Activated naive CD4-positive, alpha-beta T cell treated with anti-CD3 and anti-CD28 coated beads, Interleukin-2, amount 50 U/mL, for 72 hours (primary cell): ENCODE data around the gene MPDU1. TPM values are rescaled to one million over a fixed set of nuclear protein-coding genes. Genes with fewer than 3 reads are reported as not detected.

Experiments used
- ATAC-seq, 2 donors: fragments of 150-1000 bp; cut with Tn5 transposase; 2 replicates each; pipeline ENCODE4 v1.10.0; 2021; ENCODE audit warnings: mild to moderate bottlenecking in 2 of 2, moderate library complexity in 2 of 2
- DNase-seq, 2 donors: peaks; one replicate each; pipeline ENCODE4 v3.0.0; 2021 to 2022; ENCODE audit warnings: low spot score in 2 of 2
- H3K27ac Mint-ChIP-seq, 2 donors: one replicate each; pipeline ENCODE4 v1.8.0; 2022; ENCODE audit warnings: mild to moderate bottlenecking in 2 of 2, mixed read lengths in 2 of 2
- H3K36me3 Mint-ChIP-seq, 2 donors: one replicate each; pipeline ENCODE4 v1.8.0; 2022; ENCODE audit warnings: mixed read lengths in 2 of 2
- H3K9me3 Mint-ChIP-seq, 2 donors: one replicate each; pipeline ENCODE4 v1.8.0; 2022; ENCODE audit warnings: mixed read lengths in 2 of 2
- total RNA-seq, 2 donors: library from RNA; stranded (reverse); gene quantifications; one replicate each; pipeline ENCODE4 v1.2.3, GENCODE V29; 2022

The MPDU1 gene
- total RNA-seq, 2 donors from 2014 or later = 52.1 to 60.6 TPM

GRCh38 chr17:7574176-7574953 lies 9.3 kb upstream of the MPDU1 start:
- H3K9me3 Mint-ChIP-seq = no peaks in the 10 kb centered on the region
- H3K27ac Mint-ChIP-seq = peak overlapping the region; percentile 98 to 100
- DNase-seq (no peak), ATAC-seq (no peak)
- H3K36me3 Mint-ChIP-seq = peaks cover 61 to 72% of the 10 kb centered on the region in 2 donors

- ATAC-seq (no peak), DNase-seq (no peak)
- Mint-ChIP-seq H3K36me3 (peaks cover 61 to 78% of the 10 kb centered on the region in 2 donors), H3K27ac (peak overlapping the region; percentile 98 to 100), H3K9me3 (no peaks in the 10 kb centered on the region)
Measured at GRCh38 chr17:7575481-7575883, 8.2 kb upstream of the MPDU1 start.

- Mint-ChIP-seq H3K27ac (peak overlapping the region; percentile 98 to 100), H3K9me3 (no peaks in the 10 kb centered on the region), H3K36me3 (peaks cover 60 to 82% of the 10 kb centered on the region in 2 donors)
- ATAC-seq (no peak), DNase-seq (no peak)
Measured at GRCh38 chr17:7575959-7576358, 7.7 kb upstream of the MPDU1 start.

- H3K27ac Mint-ChIP-seq = peak overlapping the region; percentile 98 to 100
- H3K36me3 Mint-ChIP-seq = peaks cover 56 to 87% of the 10 kb centered on the region in 2 donors
- DNase-seq (no peak), ATAC-seq (no peak)
- H3K9me3 Mint-ChIP-seq = no peaks in the 10 kb centered on the region
Measured at GRCh38 chr17:7576432-7576937, 7.2 kb upstream of the MPDU1 start.

- ATAC-seq (no peak), DNase-seq (no peak)
- Mint-ChIP-seq H3K36me3 (peaks cover 54 to 86% of the 10 kb centered on the region in 2 donors), H3K9me3 (no peaks in the 10 kb centered on the region), H3K27ac (peak overlapping the region; percentile 98 to 100)
Measured at GRCh38 chr17:7577327-7578199, 6.1 kb upstream of the MPDU1 start.

- no peaks in the 10 kb centered on the region for H3K9me3 Mint-ChIP-seq
- ATAC-seq = peak; percentile 52 to 76
Measured at GRCh38 chr17:7579001-7579833, 4.4 kb upstream of the MPDU1 start, which contains the start of gene CD68. Gene CD68 (plus strand): TSS chr17:7579638. CDS start chr17:7579678, 40 bp downstream.

GRCh38 chr17:7579834-7580603 lies 3.6 kb upstream of the MPDU1 start:
- ATAC-seq (peak; percentile 0 to 11), DNase-seq (peak in 1 of 2 donors; percentile 76)
- peaks cover 49 to 73% of the 10 kb centered on the region in 2 donors for H3K36me3 Mint-ChIP-seq

More at GRCh38 chr17:7579001-7579833, 4.4 kb upstream of the MPDU1 start, which contains the start of gene CD68:
- H3K36me3 Mint-ChIP-seq = peaks cover 49 to 73% of the 10 kb centered on the region in 2 donors
- H3K27ac Mint-ChIP-seq = peak within 1 kb of the TSS; percentile 88 to 100
- peak; percentile 65 to 77 for DNase-seq

GRCh38 chr17:7580604-7581575 lies 2.8 kb upstream of the MPDU1 start:
- peaks cover 46 to 71% of the 10 kb centered on the region in 2 donors for H3K36me3 Mint-ChIP-seq
- H3K9me3 Mint-ChIP-seq = no peaks in the 10 kb centered on the region
- no peak for ATAC-seq
- no peak for DNase-seq
- peak overlapping the region; percentile 88 to 100 for H3K27ac Mint-ChIP-seq

More at GRCh38 chr17:7579834-7580603, 3.6 kb upstream of the MPDU1 start:
- no peaks in the 10 kb centered on the region for H3K9me3 Mint-ChIP-seq
- H3K27ac Mint-ChIP-seq = peak overlapping the region; percentile 88 to 100

GRCh38 chr17:7582396-7583252 lies 1.0 kb upstream of the MPDU1 start:
- Mint-ChIP-seq H3K27ac (peak overlapping the region; percentile 91 to 98), H3K9me3 (no peaks in the 10 kb centered on the region), H3K36me3 (peaks cover 33 to 55% of the 10 kb centered on the region in 2 donors)
- no peak for DNase-seq
- ATAC-seq = no peak

- Mint-ChIP-seq H3K36me3 (peaks cover 28 to 30% of the 10 kb centered on the region in 2 donors), H3K9me3 (no peaks in the 10 kb centered on the region), H3K27ac (peak overlapping the region; percentile 36 to 44)
- DNase-seq (no peak), ATAC-seq (no peak)
Measured at GRCh38 chr17:7586673-7587419, 3.2 kb downstream of the MPDU1 start.

- no peak for ATAC-seq
- no peak for DNase-seq
- Mint-ChIP-seq H3K9me3 (no peaks in the 10 kb centered on the region), H3K36me3 (peaks cover 22 to 24% of the 10 kb centered on the region in 2 donors), H3K27ac (peak overlapping the region; percentile 36 to 44)
Measured at GRCh38 chr17:7587420-7588151, 3.9 kb downstream of the MPDU1 start.

- Mint-ChIP-seq H3K36me3 (peaks cover 20 to 22% of the 10 kb centered on the region in 2 donors), H3K27ac (peak overlapping the region in 1 of 2 donors; percentile 44), H3K9me3 (no peaks in the 10 kb centered on the region)
- ATAC-seq (peak in 1 of 2 donors; percentile 1), DNase-seq (no peak)
Measured at GRCh38 chr17:7588553-7589203, 5.0 kb downstream of the MPDU1 start.
